Naive B cell (primary cell): ENCODE data around the gene KLK5. TPM values are rescaled to one million over a fixed set of nuclear protein-coding genes. Genes with fewer than 3 reads are reported as not detected.
"Not testable (repeated sequence)": the region's sequence is repeated elsewhere in the genome, so short reads cannot be mapped to it uniquely, and the experiment has no call there.

Experiments used
- ATAC-seq, 2 donors: fragments of 150-1000 bp; cut with Tn5 transposase; 2 replicates each; pipeline ENCODE4 v1.10.0; 2021; ENCODE audit warnings: low read depth in 2 of 2, mild to moderate bottlenecking in 2 of 2, moderate library complexity in 2 of 2
- DNase-seq: peaks from one replicate; pipeline ENCODE4 v3.0.0; 2022
- H3K27ac Mint-ChIP-seq, 6 donors: one replicate each; pipeline ENCODE4 v1.8.0; 2020 to 2022; ENCODE audit warnings: mild to moderate bottlenecking in 6 of 6, mixed read lengths in 6 of 6, moderate library complexity in 5 of 6, inconsistent platforms in 2 of 6
- H3K27me3 Mint-ChIP-seq, 3 donors: one replicate each; pipeline ENCODE4 v1.8.0; 2021 to 2022; ENCODE audit warnings: mixed read lengths in 3 of 3, mild to moderate bottlenecking in 1 of 3
- H3K36me3 Mint-ChIP-seq, 2 donors: one replicate each; pipeline ENCODE4 v1.8.0; 2020 to 2022; ENCODE audit warnings: mixed read lengths in 2 of 2, inconsistent platforms in 1 of 2, mild to moderate bottlenecking in 1 of 2
- H3K4me1 Mint-ChIP-seq, 3 donors: one replicate each; pipeline ENCODE4 v1.8.0; 2020 to 2022; ENCODE audit warnings: mixed read lengths in 3 of 3, inconsistent platforms in 1 of 3, mild to moderate bottlenecking in 1 of 3, moderate library complexity in 1 of 3
- H3K4me3 Mint-ChIP-seq, 8 donors: one replicate each; pipeline ENCODE4 v1.8.0; 2020 to 2022; ENCODE audit warnings: mild to moderate bottlenecking in 8 of 8, mixed read lengths in 8 of 8, moderate library complexity in 8 of 8, inconsistent platforms in 2 of 8
- H3K9me3 Mint-ChIP-seq, 7 donors: one replicate each; pipeline ENCODE4 v1.8.0; 2020 to 2022; ENCODE audit warnings: mixed read lengths in 7 of 7, mild to moderate bottlenecking in 5 of 7, inconsistent platforms in 2 of 7, moderate library complexity in 1 of 7
- polyA plus RNA-seq, 6 donors: library from polyadenylated mRNA; unstranded; fragments of 300-500 nt; fragmentation: Illumina TruSeq; gene quantifications; one replicate each; pipeline ENCODE4 v1.2.3, GENCODE V29; 2021; ENCODE audit warnings: low read depth in 6 of 6

KLK5 gene
- polyA plus RNA-seq, 6 donors from 2014 or later: not detected

GRCh38 chr19:50980208-50980607 is 27.4 kb upstream of the KLK5 start:
- H3K36me3 Mint-ChIP-seq: no peaks in the 10 kb centered on the region
- DNase-seq (no peak), ATAC-seq (no peak)
- H3K4me1 Mint-ChIP-seq: peaks cover 0 to 13% (median 0%) of the 10 kb centered on the region in 3 donors
- H3K27me3 Mint-ChIP-seq: peaks cover 34 to 81% (median 69%) of the 10 kb centered on the region in 3 donors
- no peak overlapping the region for H3K4me3 Mint-ChIP-seq
- peaks cover 0 to 4% (median 0%) of the 10 kb centered on the region in 7 donors for H3K9me3 Mint-ChIP-seq
- H3K27ac Mint-ChIP-seq: no peak overlapping the region

GRCh38 chr19:50979758-50980157 is 26.9 kb upstream of the KLK5 start:
- Mint-ChIP-seq H3K27ac (no peak overlapping the region), H3K27me3 (peaks cover 32 to 77% (median 65%) of the 10 kb centered on the region in 3 donors), H3K9me3 (no peaks in the 10 kb centered on the region), H3K4me3 (no peak overlapping the region), H3K36me3 (no peaks in the 10 kb centered on the region), H3K4me1 (peaks cover 0 to 13% (median 0%) of the 10 kb centered on the region in 3 donors)
- DNase-seq: no peak
- ATAC-seq: no peak

GRCh38 chr19:50978772-50979390 is 26.0 kb upstream of the KLK5 start:
- Mint-ChIP-seq H3K27me3 (peaks cover 38 to 68% (median 64%) of the 10 kb centered on the region in 3 donors), H3K4me3 (no peak overlapping the region), H3K36me3 (no peaks in the 10 kb centered on the region), H3K4me1 (peaks cover 0 to 13% (median 0%) of the 10 kb centered on the region in 3 donors), H3K27ac (no peak overlapping the region), H3K9me3 (no peaks in the 10 kb centered on the region)
- ATAC-seq: no peak
- DNase-seq: no peak

- Mint-ChIP-seq H3K9me3 (peaks cover 0 to 5% (median 0%) of the 10 kb centered on the region in 7 donors), H3K27ac (no peak overlapping the region), H3K36me3 (no peaks in the 10 kb centered on the region), H3K4me1 (peaks cover 0 to 13% (median 0%) of the 10 kb centered on the region in 3 donors), H3K27me3 (peaks cover 38 to 70% (median 67%) of the 10 kb centered on the region in 3 donors), H3K4me3 (no peak overlapping the region)
- ATAC-seq: no peak
- DNase-seq: no peak
Observed at GRCh38 chr19:50977626-50978025, 24.8 kb upstream of the KLK5 start.

GRCh38 chr19:50975766-50976165 is 22.9 kb upstream of the KLK5 start:
- Mint-ChIP-seq H3K27ac (peak overlapping the region in 1 of 6 donors; percentile 72), H3K27me3 (peaks cover 34 to 69% (median 67%) of the 10 kb centered on the region in 3 donors), H3K4me3 (peak overlapping the region in 1 of 8 donors; percentile 66), H3K4me1 (peaks cover 0 to 6% (median 0%) of the 10 kb centered on the region in 3 donors), H3K36me3 (no peaks in the 10 kb centered on the region), H3K9me3 (peaks cover 0 to 5% (median 0%) of the 10 kb centered on the region in 7 donors)
- no peak for DNase-seq
- ATAC-seq: no peak

- peaks cover 39 to 69% (median 67%) of the 10 kb centered on the region in 3 donors for H3K27me3 Mint-ChIP-seq
- DNase-seq (no peak), ATAC-seq (no peak)
- no peak overlapping the region for H3K4me3 Mint-ChIP-seq
- H3K9me3 Mint-ChIP-seq: peaks cover 0 to 5% (median 0%) of the 10 kb centered on the region in 7 donors
- H3K4me1 Mint-ChIP-seq: peaks cover 0 to 7% (median 0%) of the 10 kb centered on the region in 3 donors
- H3K27ac Mint-ChIP-seq: no peak overlapping the region
- no peaks in the 10 kb centered on the region for H3K36me3 Mint-ChIP-seq
Observed at GRCh38 chr19:50974702-50975556, 22.1 kb upstream of the KLK5 start.

- Mint-ChIP-seq H3K9me3 (peaks cover 0 to 5% (median 0%) of the 10 kb centered on the region in 7 donors), H3K4me3 (no peak overlapping the region), H3K36me3 (peaks cover 0 to 6% of the 10 kb centered on the region in 2 donors), H3K27me3 (peaks cover 34 to 61% (median 60%) of the 10 kb centered on the region in 3 donors), H3K27ac (no peak overlapping the region), H3K4me1 (peaks cover 0 to 4% (median 0%) of the 10 kb centered on the region in 3 donors)
- ATAC-seq (no peak), DNase-seq (no peak)
Observed at GRCh38 chr19:50972795-50973376, 20.0 kb upstream of the KLK5 start.

- not testable (repeated sequence) for ATAC-seq, H3K4me3 Mint-ChIP-seq, H3K4me1 Mint-ChIP-seq, H3K27ac Mint-ChIP-seq, DNase-seq, H3K9me3 Mint-ChIP-seq
- Mint-ChIP-seq H3K27me3 (peaks cover 25 to 57% (median 55%) of the 10 kb centered on the region in 3 donors), H3K36me3 (peaks cover 0 to 13% of the 10 kb centered on the region in 2 donors)
Observed at GRCh38 chr19:50969810-50970209, 17.0 kb upstream of the KLK5 start.

GRCh38 chr19:50969413-50969760 is 16.5 kb upstream of the KLK5 start, which contains the start of gene KLK6:
Gene KLK6 (minus strand): TSS chr19:50969591. CDS start chr19:50968104, 1,487 bp downstream.
- no peak within 1 kb of the TSS for H3K4me3 Mint-ChIP-seq
- peaks cover 0 to 13% of the 10 kb centered on the region in 2 donors for H3K36me3 Mint-ChIP-seq
- peaks cover 0 to 7% (median 3%) of the 10 kb centered on the region in 7 donors for H3K9me3 Mint-ChIP-seq
- H3K27me3 Mint-ChIP-seq: peaks cover 23 to 57% (median 56%) of the 10 kb centered on the region in 3 donors
- peaks cover 0 to 4% (median 0%) of the 10 kb centered on the region in 3 donors for H3K4me1 Mint-ChIP-seq
- no peak for ATAC-seq
- no peak within 1 kb of the TSS for H3K27ac Mint-ChIP-seq
- no peak for DNase-seq

GRCh38 chr19:50968716-50969412 is 16.0 kb upstream of the KLK5 start:
- DNase-seq: no peak
- Mint-ChIP-seq H3K36me3 (peaks cover 0 to 17% of the 10 kb centered on the region in 2 donors), H3K27ac (no peak overlapping the region), H3K4me3 (no peak overlapping the region), H3K9me3 (peaks cover 2 to 11% (median 7%) of the 10 kb centered on the region in 7 donors), H3K27me3 (peaks cover 21 to 61% (median 61%) of the 10 kb centered on the region in 3 donors), H3K4me1 (peaks cover 0 to 4% (median 0%) of the 10 kb centered on the region in 3 donors)
- no peak for ATAC-seq

GRCh38 chr19:50967929-50968715 is 15.3 kb upstream of the KLK5 start:
- ATAC-seq: no peak
- Mint-ChIP-seq H3K4me1 (peaks cover 0 to 4% (median 0%) of the 10 kb centered on the region in 3 donors), H3K9me3 (peaks cover 2 to 14% (median 9%) of the 10 kb centered on the region in 7 donors), H3K36me3 (peaks cover 0 to 22% of the 10 kb centered on the region in 2 donors), H3K27me3 (peaks cover 25 to 66% (median 65%) of the 10 kb centered on the region in 3 donors), H3K4me3 (no peak overlapping the region), H3K27ac (no peak overlapping the region)
- DNase-seq: no peak

- H3K27ac Mint-ChIP-seq: no peak overlapping the region
- H3K36me3 Mint-ChIP-seq: peaks cover 0 to 49% of the 10 kb centered on the region in 2 donors
- no peak overlapping the region for H3K4me3 Mint-ChIP-seq
- H3K4me1 Mint-ChIP-seq: peaks cover 0 to 4% (median 0%) of the 10 kb centered on the region in 3 donors
- DNase-seq: no peak
- peaks cover 12 to 34% (median 24%) of the 10 kb centered on the region in 7 donors for H3K9me3 Mint-ChIP-seq
- peaks cover 22 to 59% (median 44%) of the 10 kb centered on the region in 3 donors for H3K27me3 Mint-ChIP-seq
- no peak for ATAC-seq
Observed at GRCh38 chr19:50964266-50964665, 11.4 kb upstream of the KLK5 start.
